ENCODE results near the gene SPAG6. TPM values are rescaled to one million over a fixed set of nuclear protein-coding genes. Genes with fewer than 3 reads are reported as not detected.
A peak's percentile ranks its signal among the peaks of the same experiment; 100 is the strongest.

Gene SPAG6
- total RNA-seq, 1 donor from 2014 or later = 10.4 TPM

GRCh38 chr10:22329150-22329549 is 16.1 kb upstream of the SPAG6 start:
- H3K27ac ChIP-seq = no peak overlapping the region
- TF ChIP-seq CTCF (IDR thresholded peaks at IDR 0.05) = no peak
- intact Hi-C loops (cut with DNase I) = no loop called here
- no peak for DNase-seq
- H3K9me3 ChIP-seq = no peaks in the 10 kb centered on the region
- no peak for ATAC-seq
- no peak overlapping the region for H3K4me3 ChIP-seq
- H3K4me1 ChIP-seq = peaks cover 33% of the 10 kb centered on the region
- peaks cover 13% of the 10 kb centered on the region for H3K27me3 ChIP-seq (ENCODE audit: low read depth)
- H3K36me3 ChIP-seq = peaks cover 41% of the 10 kb centered on the region

- H3K4me3 ChIP-seq = no peak overlapping the region
- ATAC-seq (no peak), DNase-seq (no peak)
- peaks cover 39% of the 10 kb centered on the region for H3K4me1 ChIP-seq
- no peak for TF ChIP-seq CTCF (IDR thresholded peaks at IDR 0.05)
- H3K9me3 ChIP-seq = no peaks in the 10 kb centered on the region
- no peak overlapping the region for H3K27ac ChIP-seq
- peaks cover 35% of the 10 kb centered on the region for H3K36me3 ChIP-seq
- H3K27me3 ChIP-seq (ENCODE audit: low read depth) = peaks cover 40% of the 10 kb centered on the region
- intact Hi-C loops (cut with DNase I) = no loop called here
Observed at GRCh38 chr10:22332116-22332692, 13.1 kb upstream of the SPAG6 start.

GRCh38 chr10:22333167-22333974 is 11.9 kb upstream of the SPAG6 start:
- Histone ChIP-seq H3K27ac (no peak overlapping the region), H3K4me3 (peak overlapping the region; percentile 15), H3K36me3 (peaks cover 24% of the 10 kb centered on the region), H3K4me1 (peaks cover 39% of the 10 kb centered on the region), H3K27me3 (ENCODE audit: low read depth) (peaks cover 52% of the 10 kb centered on the region), H3K9me3 (no peaks in the 10 kb centered on the region)
- peak in 1 of 2 donors; percentile 21 for ATAC-seq
- intact Hi-C loops (cut with DNase I) = no loop called here
- TF ChIP-seq CTCF (IDR thresholded peaks at IDR 0.05) = no peak
- no peak for DNase-seq

- H3K9me3 ChIP-seq = no peaks in the 10 kb centered on the region
- H3K27ac ChIP-seq = no peak overlapping the region
- H3K27me3 ChIP-seq (ENCODE audit: low read depth) = peaks cover 58% of the 10 kb centered on the region
- intact Hi-C loops (cut with DNase I) = no loop called here
- H3K4me3 ChIP-seq = no peak overlapping the region
- TF ChIP-seq CTCF (IDR thresholded peaks at IDR 0.05) = no peak
- peaks cover 39% of the 10 kb centered on the region for H3K4me1 ChIP-seq
- DNase-seq = no peak
- H3K36me3 ChIP-seq = peaks cover 18% of the 10 kb centered on the region
- ATAC-seq = no peak
Observed at GRCh38 chr10:22333975-22334282, 11.4 kb upstream of the SPAG6 start.

- peaks cover 64% of the 10 kb centered on the region for H3K27me3 ChIP-seq (ENCODE audit: low read depth)
- H3K36me3 ChIP-seq = peaks cover 12% of the 10 kb centered on the region
- H3K27ac ChIP-seq = no peak overlapping the region
- H3K4me1 ChIP-seq = peaks cover 42% of the 10 kb centered on the region
- intact Hi-C loops (cut with DNase I) = no loop called here
- DNase-seq (no peak), ATAC-seq (peak; percentile 31 to 33)
- no peak for TF ChIP-seq CTCF (IDR thresholded peaks at IDR 0.05)
- peak overlapping the region; percentile 54 for H3K4me3 ChIP-seq
- H3K9me3 ChIP-seq = no peaks in the 10 kb centered on the region
Observed at GRCh38 chr10:22334414-22335172, 10.7 kb upstream of the SPAG6 start.
